Type B pancreatic cell (in vitro differentiated cells): ENCODE measurements around the gene BHLHA15. TPM values are rescaled to one million over a fixed set of nuclear protein-coding genes. Genes with fewer than 3 reads are reported as not detected.
A peak's percentile ranks its signal among the peaks of the same experiment; 100 is the strongest.
"Not testable (repeated sequence)": the region's sequence is repeated elsewhere in the genome, so short reads cannot be mapped to it uniquely, and the experiment has no call there.

Experiments
- DNase-seq: peaks from one replicate; pipeline ENCODE4 v3.0.0; 2021; ENCODE audit warnings: mixed read lengths; ENCODE audit not compliant: unreplicated experiment; ENCODE audit errors: extremely low spot score
- H3K27ac Mint-ChIP-seq: 2 replicates; pipeline ENCODE4 v1.8.0; 2021; ENCODE audit warnings: mild to moderate bottlenecking, mixed read lengths
- H3K27me3 Mint-ChIP-seq: 2 replicates; pipeline ENCODE4 v1.8.0; 2021; ENCODE audit warnings: mixed read lengths
- H3K36me3 Mint-ChIP-seq: 2 replicates; pipeline ENCODE4 v1.8.0; 2021; ENCODE audit warnings: mixed read lengths
- H3K4me1 Mint-ChIP-seq: one replicate; pipeline ENCODE4 v1.8.0; 2021; ENCODE audit warnings: mixed read lengths; ENCODE audit not compliant: unreplicated experiment
- H3K4me3 Mint-ChIP-seq: 2 replicates; pipeline ENCODE4 v1.8.0; 2021; ENCODE audit warnings: mild to moderate bottlenecking, mixed read lengths
- H3K9me3 Mint-ChIP-seq: 2 replicates; pipeline ENCODE4 v1.8.0; 2021; ENCODE audit warnings: mixed read lengths
- total RNA-seq: library from RNA; stranded (reverse); gene quantifications from 2 replicates; pipeline ENCODE4 v1.2.1, GENCODE V29; 2021; ENCODE audit warnings: low replicate concordance
- TF ChIP-seq, protein P1 (sequence below): fragments of 200-600 bp; sonication (generic); conservative IDR thresholded peaks from 2 replicates; pipeline ENCODE4 v1.5.0; 2021; ENCODE audit warnings: antibody characterized with exemption, mild to moderate bottlenecking

Gene BHLHA15
- total RNA-seq, 1 donor from 2014 or later: 0.46 TPM

DNA sequence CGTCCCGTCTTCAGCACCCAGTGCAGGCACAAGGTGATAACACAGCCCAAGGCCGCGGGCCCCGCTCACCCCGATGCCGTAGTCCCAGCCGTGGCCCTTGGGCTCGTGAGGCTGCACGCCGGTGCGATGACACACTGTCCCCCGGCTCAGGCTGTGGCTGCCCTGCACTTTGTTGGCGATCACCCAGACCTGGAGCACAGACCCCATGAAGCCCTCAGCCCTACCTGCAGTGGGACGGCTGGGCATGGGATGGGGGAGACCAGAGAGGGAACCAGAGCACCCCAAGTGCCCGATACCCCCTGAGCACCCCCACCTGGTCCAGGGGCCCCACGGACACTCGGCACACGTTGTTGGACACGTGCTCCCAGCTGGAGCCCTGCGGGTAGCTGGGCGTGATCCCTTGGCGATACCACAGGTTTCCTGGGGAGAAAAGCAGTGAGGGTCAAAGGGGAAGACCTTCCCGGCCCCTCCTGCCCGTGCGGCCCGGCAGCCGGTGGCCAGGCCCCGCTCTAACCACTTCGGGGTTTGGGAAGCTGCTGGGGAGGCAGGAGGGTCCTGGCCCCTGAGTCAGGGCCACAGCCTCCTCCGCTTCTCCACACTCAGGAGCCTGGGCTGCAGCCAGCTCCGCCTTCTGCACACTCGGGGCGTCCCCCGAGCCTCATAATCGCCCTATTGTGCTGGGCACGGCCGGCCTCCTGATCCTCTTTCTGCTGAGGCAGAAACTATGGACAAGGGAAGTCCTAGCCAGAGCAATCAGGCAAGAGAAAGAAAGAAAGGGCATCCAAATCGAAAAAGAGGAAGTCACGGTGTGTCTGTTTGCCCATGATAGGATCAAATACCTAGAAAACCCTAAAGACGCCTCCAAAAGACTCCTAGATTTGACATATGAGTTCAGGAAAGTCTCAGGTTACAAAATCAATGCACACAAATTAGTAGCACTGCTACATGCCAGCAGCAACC is 6.7 kb downstream of the BHLHA15 start:
- TF ChIP-seq, protein P1, sequence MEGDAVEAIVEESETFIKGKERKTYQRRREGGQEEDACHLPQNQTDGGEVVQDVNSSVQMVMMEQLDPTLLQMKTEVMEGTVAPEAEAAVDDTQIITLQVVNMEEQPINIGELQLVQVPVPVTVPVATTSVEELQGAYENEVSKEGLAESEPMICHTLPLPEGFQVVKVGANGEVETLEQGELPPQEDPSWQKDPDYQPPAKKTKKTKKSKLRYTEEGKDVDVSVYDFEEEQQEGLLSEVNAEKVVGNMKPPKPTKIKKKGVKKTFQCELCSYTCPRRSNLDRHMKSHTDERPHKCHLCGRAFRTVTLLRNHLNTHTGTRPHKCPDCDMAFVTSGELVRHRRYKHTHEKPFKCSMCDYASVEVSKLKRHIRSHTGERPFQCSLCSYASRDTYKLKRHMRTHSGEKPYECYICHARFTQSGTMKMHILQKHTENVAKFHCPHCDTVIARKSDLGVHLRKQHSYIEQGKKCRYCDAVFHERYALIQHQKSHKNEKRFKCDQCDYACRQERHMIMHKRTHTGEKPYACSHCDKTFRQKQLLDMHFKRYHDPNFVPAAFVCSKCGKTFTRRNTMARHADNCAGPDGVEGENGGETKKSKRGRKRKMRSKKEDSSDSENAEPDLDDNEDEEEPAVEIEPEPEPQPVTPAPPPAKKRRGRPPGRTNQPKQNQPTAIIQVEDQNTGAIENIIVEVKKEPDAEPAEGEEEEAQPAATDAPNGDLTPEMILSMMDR: no peak
- Mint-ChIP-seq H3K27ac (peak overlapping the region; percentile 62), H3K27me3 (no peaks in the 10 kb centered on the region), H3K9me3 (no peaks in the 10 kb centered on the region), H3K4me3 (peak overlapping the region; percentile 66), H3K4me1 (peaks cover 14% of the 10 kb centered on the region), H3K36me3 (peaks cover 14% of the 10 kb centered on the region)
- no peak for DNase-seq

DNA sequence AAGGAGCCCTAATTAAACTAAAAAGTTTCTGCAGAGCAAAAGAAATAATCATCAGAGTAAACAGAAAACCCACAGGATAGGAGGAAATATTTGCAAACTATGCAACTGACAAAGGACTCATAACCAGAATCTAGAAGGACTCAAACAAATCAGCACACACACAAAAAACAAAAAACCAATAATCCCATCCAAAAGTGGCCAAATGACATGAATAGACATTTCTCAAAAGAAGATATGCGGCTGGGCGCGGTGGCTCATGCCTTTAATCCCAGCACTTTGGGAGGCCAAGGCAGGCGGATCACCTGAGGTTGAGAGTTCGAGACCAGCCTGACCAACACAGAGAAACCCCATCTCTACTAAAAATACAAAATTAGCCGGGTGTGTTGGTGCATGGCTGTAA is 8.1 kb downstream of the BHLHA15 start:
- not testable (repeated sequence) for H3K27ac Mint-ChIP-seq, H3K9me3 Mint-ChIP-seq, H3K27me3 Mint-ChIP-seq, DNase-seq, H3K4me3 Mint-ChIP-seq
- H3K36me3 Mint-ChIP-seq: peaks cover 14% of the 10 kb centered on the region
- peaks cover 14% of the 10 kb centered on the region for H3K4me1 Mint-ChIP-seq

DNA sequence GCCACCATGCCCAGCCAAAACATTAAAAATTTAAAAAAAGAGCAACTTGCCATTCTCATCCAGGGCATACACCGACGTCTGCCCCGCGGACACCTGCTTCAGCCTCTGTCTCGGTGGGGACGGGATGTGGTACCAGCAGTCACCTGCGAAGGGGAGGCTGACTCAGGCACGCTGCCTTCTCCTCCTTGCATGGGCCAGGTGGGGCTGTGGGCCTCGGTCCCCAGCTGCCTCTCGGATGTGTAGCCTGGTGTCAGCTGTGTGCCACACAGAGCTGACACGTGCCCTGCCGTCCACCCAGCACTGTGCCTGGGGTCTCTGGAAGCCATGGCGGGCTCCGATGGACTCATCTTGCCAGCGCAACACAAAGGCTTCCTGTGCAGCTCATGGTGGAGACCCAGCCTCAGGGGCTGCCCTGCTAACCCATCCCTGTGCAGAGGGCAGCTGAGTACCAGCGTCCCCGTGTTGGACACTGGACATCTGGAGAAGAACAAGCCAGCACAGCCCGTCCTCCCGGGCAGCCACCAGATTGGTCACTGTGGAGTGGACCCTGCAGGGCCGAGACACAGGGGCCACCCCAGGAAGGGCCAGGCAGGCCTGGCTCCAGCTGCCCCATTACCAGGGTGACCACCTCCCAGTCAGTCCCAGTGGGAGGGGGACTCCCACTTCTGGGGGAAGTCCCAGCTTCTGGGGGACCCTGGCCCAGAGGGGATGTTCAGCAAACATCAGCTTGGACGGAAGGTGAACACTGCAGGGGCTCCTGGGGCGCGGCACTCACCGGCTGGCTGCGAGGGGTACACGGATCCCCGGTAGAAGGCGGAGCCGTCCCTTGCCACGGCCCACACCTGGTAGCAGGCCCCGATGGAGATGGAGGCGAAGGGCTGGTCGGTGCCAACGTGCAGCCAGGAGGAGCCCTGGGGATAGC is 10.6 kb downstream of the BHLHA15 start:
- no peak for DNase-seq
- Mint-ChIP-seq H3K9me3 (no peaks in the 10 kb centered on the region), H3K4me1 (peaks cover 10% of the 10 kb centered on the region), H3K4me3 (no peak overlapping the region), H3K27me3 (no peaks in the 10 kb centered on the region), H3K36me3 (peaks cover 14% of the 10 kb centered on the region), H3K27ac (no peak overlapping the region)
- TF ChIP-seq, protein P1: no peak

DNA sequence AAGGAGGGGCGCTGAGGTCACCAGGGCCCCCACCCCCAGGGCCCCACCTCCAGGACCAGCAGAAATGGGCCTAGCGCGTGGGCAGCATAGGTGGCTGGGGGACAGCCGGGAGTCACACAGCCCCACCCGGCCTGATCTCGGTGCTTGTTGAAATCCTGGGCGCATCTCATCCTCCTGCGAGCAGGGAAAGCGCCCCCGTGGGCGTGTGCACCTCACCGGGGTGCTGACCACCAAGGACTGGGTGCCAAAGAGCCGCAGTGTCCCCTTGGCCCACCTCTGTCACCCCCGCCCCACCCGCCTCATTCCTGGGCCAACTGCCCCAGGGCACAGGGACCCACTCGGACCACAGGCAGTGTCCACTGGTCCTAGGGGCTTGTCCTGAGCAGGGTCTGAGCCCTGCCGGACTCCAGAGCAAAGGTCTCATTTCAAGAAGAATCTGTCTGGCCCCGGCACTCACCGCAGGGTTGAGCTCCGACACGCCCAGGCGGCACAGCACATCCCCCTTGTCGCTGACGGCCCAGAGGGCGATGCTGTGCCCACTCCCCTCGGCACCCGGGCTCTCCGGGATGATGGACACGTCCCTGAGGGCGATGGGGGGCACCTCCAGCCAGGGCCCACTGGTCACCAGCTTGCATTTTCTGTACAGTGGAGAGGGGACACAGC is 11.4 kb downstream of the BHLHA15 start:
- H3K27ac Mint-ChIP-seq: no peak overlapping the region
- no peak overlapping the region for H3K4me3 Mint-ChIP-seq
- DNase-seq: no peak
- no peaks in the 10 kb centered on the region for H3K27me3 Mint-ChIP-seq
- H3K36me3 Mint-ChIP-seq: peaks cover 14% of the 10 kb centered on the region
- TF ChIP-seq, protein P1: no peak
- no peaks in the 10 kb centered on the region for H3K9me3 Mint-ChIP-seq
- peaks cover 10% of the 10 kb centered on the region for H3K4me1 Mint-ChIP-seq

DNA sequence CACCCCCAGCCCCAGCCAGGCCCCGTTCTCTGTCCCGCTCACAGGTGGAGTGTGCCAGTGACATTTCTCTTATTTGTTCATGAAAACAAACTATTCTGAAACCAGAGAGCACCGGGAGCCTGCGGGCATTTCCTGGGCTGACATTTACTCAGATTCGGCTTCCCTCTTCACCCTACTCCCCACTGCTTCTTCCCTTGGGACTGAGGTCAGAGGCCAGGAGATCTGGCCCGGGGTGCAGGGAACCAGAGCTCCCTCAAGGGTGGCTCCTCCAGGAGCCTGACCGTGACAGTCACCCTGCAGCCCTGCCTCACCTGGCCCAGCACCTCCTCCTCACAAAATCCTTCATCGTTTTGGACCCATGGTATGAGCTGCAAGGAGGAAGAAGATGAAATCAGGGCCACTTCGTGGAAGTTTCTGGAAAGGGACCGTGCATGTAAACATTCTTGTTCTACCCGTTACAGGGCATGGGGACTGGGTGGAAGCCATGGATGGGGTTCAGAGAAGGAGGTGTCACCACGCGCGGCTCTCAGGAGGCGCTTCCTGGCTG is 12.2 kb downstream of the BHLHA15 start:
- Mint-ChIP-seq H3K27me3 (no peaks in the 10 kb centered on the region), H3K36me3 (peaks cover 10% of the 10 kb centered on the region), H3K4me1 (peaks cover 5% of the 10 kb centered on the region), H3K4me3 (no peak overlapping the region), H3K27ac (no peak overlapping the region), H3K9me3 (no peaks in the 10 kb centered on the region)
- TF ChIP-seq, protein P1: no peak
- DNase-seq: no peak
